Vagina (tissue), 2 donors: Measurements from ENCODE around the gene FOXO1. TPM values are rescaled to one million over a fixed set of nuclear protein-coding genes. Genes with fewer than 3 reads are reported as not detected.

Source experiments
- DNase-seq, 2 donors: peaks; one replicate each; pipeline ENCODE4 v3.0.0-alpha.2; 2017; ENCODE audit errors: extremely low spot score in 2 of 2
- H3K27ac ChIP-seq: fragments of 200-600 bp; sonication (generic); one replicate; pipeline ENCODE4 v1.5.1; 2019
- H3K27me3 ChIP-seq: fragments of 200-600 bp; sonication (generic); one replicate; pipeline ENCODE4 v1.5.1; 2019
- H3K36me3 ChIP-seq, 2 donors: fragments of 200-600 bp; sonication (generic); one replicate each; pipeline ENCODE4 v1.5.1; 2017 to 2019
- H3K4me1 ChIP-seq: fragments of 200-600 bp; sonication (generic); one replicate; pipeline ENCODE4 v1.5.1; 2019
- H3K4me3 ChIP-seq, 2 donors: fragments of 200-600 bp; sonication (generic); 1 replicate in 1 of 2; 2 replicates in 1 of 2; pipeline ENCODE4 v1.5.1; 2016 to 2019
- H3K9me3 ChIP-seq: fragments of 200-600 bp; sonication (generic); one replicate; pipeline ENCODE4 v1.5.1; 2019
- CTCF ChIP-seq, 3 experiments: fragments of 450-650 bp in 2 of 3; fragments of 200-600 bp in 1 of 3; sonication (generic) in 1 of 3; IDR thresholded peaks; one replicate each; pipeline ENCODE4 v1.5.1; 2017 to 2019; ENCODE audit warnings: antibody characterized with exemption in 3 of 3, mild to moderate bottlenecking in 2 of 3, moderate library complexity in 2 of 3
- POLR2A ChIP-seq, 2 donors: fragments of 450-650 bp; IDR thresholded peaks; one replicate each; pipeline ENCODE4 v1.6.1; 2017; ENCODE audit warnings: antibody characterized with exemption in 2 of 2, mild to moderate bottlenecking in 2 of 2, moderate library complexity in 2 of 2
- POLR2AphosphoS5 ChIP-seq, 2 donors: sonication (generic); formaldehyde crosslinking; IDR thresholded peaks; one replicate each; pipeline ENCODE4 v1.9.0; 2017; ENCODE audit warnings: antibody characterized with exemption in 2 of 2, mild to moderate bottlenecking in 2 of 2, low read depth in 1 of 2; ENCODE audit not compliant: insufficient read depth in 1 of 2
- intact Hi-C: fragments of 100-400 bp; cut with DNase I; formaldehyde crosslinking; loops from one replicate; pipeline ENCODE4 v1.15.1; 2023
- total RNA-seq: library from RNA; depleted of rRNA; stranded (reverse); fragments of >200 nt; gene quantifications from one replicate; pipeline ENCODE4 v1.2.3, GENCODE V29; 2016

The FOXO1 gene
- total RNA-seq, 1 donor from 2014 or later: 64.1 TPM

DNA sequence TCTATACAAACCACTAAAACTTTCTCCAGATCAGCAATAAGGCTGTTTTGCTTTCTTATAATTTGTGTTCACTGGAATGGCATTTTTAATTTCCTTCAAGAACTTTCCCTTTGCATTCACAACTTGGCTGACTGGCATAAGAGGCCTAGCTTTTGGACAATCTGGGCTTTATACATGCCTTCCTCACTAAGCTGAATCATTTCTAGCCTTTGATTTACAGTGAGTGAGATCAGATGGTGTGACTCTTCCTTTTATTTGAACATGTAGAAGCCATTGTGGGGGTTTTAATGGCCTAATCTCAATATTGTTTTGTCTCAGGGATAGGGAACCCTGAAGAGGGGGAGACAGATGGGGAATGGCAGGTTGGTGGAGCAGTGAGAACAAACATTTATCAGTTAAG, 82.7 kb downstream of the FOXO1 start:
- Histone ChIP-seq H3K4me1 (peaks cover 54% of the 10 kb centered on the region), H3K27ac (no peak overlapping the region), H3K27me3 (no peaks in the 10 kb centered on the region), H3K4me3 (no peak overlapping the region), H3K36me3 (peaks cover 0 to 6% of the 10 kb centered on the region in 2 donors), H3K9me3 (no peaks in the 10 kb centered on the region)
- no peak for DNase-seq
- TF ChIP-seq POLR2A (IDR thresholded peaks at IDR 0.05) (no peak), POLR2AphosphoS5 (IDR thresholded peaks at IDR 0.05; ENCODE audit: insufficient read depth in 1 of 2, low read depth in 1 of 2) (no peak), CTCF (IDR thresholded peaks at IDR 0.05) (no peak)
- intact Hi-C loops: no loop called here

DNA sequence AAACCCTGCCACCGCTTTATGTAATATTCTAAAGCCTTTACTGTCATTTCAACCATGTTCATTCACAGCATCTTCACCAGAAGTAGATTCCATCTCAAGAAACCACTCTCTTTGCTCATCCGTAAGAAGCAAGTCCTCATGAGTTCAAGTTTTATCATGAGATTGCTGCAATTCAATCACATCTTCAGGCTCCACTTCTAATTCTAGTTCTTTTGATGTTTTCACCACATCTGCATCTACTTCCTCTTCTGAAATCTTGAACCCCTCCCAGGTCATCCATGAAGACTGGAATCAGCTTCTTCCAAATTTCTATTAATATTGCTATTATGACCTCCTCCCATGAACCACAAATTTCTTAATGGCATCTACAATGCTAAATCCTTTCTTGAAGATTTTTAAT, 83.9 kb downstream of the FOXO1 start:
- no peak for DNase-seq
- Histone ChIP-seq H3K27ac (no peak overlapping the region), H3K27me3 (no peaks in the 10 kb centered on the region), H3K4me3 (no peak overlapping the region), H3K36me3 (peaks cover 0 to 6% of the 10 kb centered on the region in 2 donors), H3K9me3 (no peaks in the 10 kb centered on the region), H3K4me1 (peaks cover 54% of the 10 kb centered on the region)
- TF ChIP-seq POLR2AphosphoS5 (IDR thresholded peaks at IDR 0.05; ENCODE audit: insufficient read depth in 1 of 2, low read depth in 1 of 2): no peak
- no peak for TF ChIP-seq POLR2A (IDR thresholded peaks at IDR 0.05)
- TF ChIP-seq CTCF (IDR thresholded peaks at IDR 0.05): no peak
- intact Hi-C loops: no loop called here

DNA sequence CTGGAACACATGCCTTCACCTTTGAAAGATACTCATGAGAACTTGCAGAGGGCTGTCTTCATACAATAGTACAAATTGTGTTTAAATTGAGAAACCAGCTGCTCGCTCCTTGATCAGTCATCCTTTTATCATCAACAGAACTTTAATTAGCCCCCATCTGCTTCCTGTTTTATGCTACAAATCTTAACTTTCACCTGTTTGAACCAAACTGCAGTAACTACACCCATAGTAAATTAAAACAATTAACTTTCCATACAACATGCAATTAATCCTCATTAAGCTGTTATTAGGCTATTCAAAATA, 85.2 kb downstream of the FOXO1 start:
- TF ChIP-seq CTCF (IDR thresholded peaks at IDR 0.05): no peak
- no peak for TF ChIP-seq POLR2AphosphoS5 (IDR thresholded peaks at IDR 0.05; ENCODE audit: insufficient read depth in 1 of 2, low read depth in 1 of 2)
- TF ChIP-seq POLR2A (IDR thresholded peaks at IDR 0.05): no peak
- DNase-seq: no peak
- Histone ChIP-seq H3K27me3 (no peaks in the 10 kb centered on the region), H3K36me3 (peaks cover 0 to 6% of the 10 kb centered on the region in 2 donors), H3K27ac (no peak overlapping the region), H3K4me3 (no peak overlapping the region), H3K9me3 (no peaks in the 10 kb centered on the region), H3K4me1 (peaks cover 54% of the 10 kb centered on the region)
- intact Hi-C loops: no loop called here

- H3K4me3 ChIP-seq: no peak overlapping the region
- H3K9me3 ChIP-seq: no peaks in the 10 kb centered on the region
- H3K27ac ChIP-seq: no peak overlapping the region
- no peak for DNase-seq
- intact Hi-C loops: no loop called here
- no peak for TF ChIP-seq CTCF (IDR thresholded peaks at IDR 0.05)
- no peak for TF ChIP-seq POLR2A (IDR thresholded peaks at IDR 0.05)
- no peak for TF ChIP-seq POLR2AphosphoS5 (IDR thresholded peaks at IDR 0.05; ENCODE audit: insufficient read depth in 1 of 2, low read depth in 1 of 2)
- peaks cover 55% of the 10 kb centered on the region for H3K4me1 ChIP-seq
- peaks cover 0 to 6% of the 10 kb centered on the region in 2 donors for H3K36me3 ChIP-seq
- H3K27me3 ChIP-seq: no peaks in the 10 kb centered on the region
Measured at GRCh38 chr13:40580566-40581276, 85.7 kb downstream of the FOXO1 start.

GRCh38 chr13:40579535-40579934, 86.9 kb downstream of the FOXO1 start:
- no peak overlapping the region for H3K27ac ChIP-seq
- DNase-seq: no peak
- peaks cover 0 to 6% of the 10 kb centered on the region in 2 donors for H3K36me3 ChIP-seq
- H3K27me3 ChIP-seq: no peaks in the 10 kb centered on the region
- TF ChIP-seq POLR2AphosphoS5 (IDR thresholded peaks at IDR 0.05; ENCODE audit: insufficient read depth in 1 of 2, low read depth in 1 of 2) (no peak), CTCF (IDR thresholded peaks at IDR 0.05) (no peak), POLR2A (IDR thresholded peaks at IDR 0.05) (no peak)
- no peaks in the 10 kb centered on the region for H3K9me3 ChIP-seq
- H3K4me1 ChIP-seq: peaks cover 62% of the 10 kb centered on the region
- intact Hi-C loops: no loop called here
- H3K4me3 ChIP-seq: no peak overlapping the region
